ENCODE data around the gene TWIST2. TPM values are rescaled to one million over a fixed set of nuclear protein-coding genes. Genes with fewer than 3 reads are reported as not detected.

Gene TWIST2
- polyA plus RNA-seq, 3 donors = 3.1 to 4.0 (median 3.5) TPM

- no peak for DNase-seq (ENCODE audit: low read depth in 3 of 3, low spot score in 2 of 3)
Measured at GRCh38 chr2:238886453-238887094, 38.7 kb downstream of the TWIST2 start.

- no peak for DNase-seq (ENCODE audit: low read depth in 3 of 3, low spot score in 2 of 3)
Measured at GRCh38 chr2:238887616-238888015, 39.7 kb downstream of the TWIST2 start.

DNA sequence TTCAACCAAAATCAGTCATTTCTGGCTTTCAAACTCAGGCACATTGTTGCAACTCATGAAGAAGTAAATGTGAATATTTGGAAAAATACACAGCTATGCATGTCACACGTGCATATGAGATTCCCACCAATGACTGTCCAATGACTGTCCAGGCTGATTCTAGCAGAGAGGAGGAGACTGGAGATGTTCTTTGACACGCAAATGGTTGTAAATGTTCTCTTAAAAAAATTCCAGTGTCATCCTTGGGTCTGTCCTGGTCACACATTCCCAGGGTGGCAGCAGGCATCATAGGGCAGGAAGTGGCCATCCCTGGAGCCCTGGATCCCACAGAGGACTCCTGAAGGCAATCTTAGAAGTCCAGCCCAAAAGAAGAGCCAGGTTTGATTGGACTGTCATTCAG lies 40.9 kb downstream of the TWIST2 start:
- no peak for DNase-seq (ENCODE audit: low read depth in 3 of 3, low spot score in 2 of 3)

DNA sequence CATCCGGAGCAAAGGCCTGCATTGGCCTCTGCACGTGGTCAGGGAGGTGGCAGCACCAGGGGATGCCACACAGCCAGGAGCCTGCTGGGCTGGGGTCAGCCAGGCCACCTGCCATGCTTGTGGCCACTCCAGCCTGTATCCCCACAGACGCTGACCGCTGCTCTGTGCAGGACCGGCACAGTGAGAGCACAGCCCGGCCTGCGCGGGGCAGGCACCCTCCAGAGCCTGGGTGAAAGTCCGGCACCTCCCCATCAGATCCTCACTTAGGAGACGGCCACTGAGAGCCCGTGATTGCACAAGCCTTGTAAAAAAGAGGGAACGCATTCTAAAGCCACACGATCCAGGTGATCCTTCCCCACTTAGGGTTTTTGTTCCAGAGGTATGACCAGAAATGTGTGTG lies 42.2 kb downstream of the TWIST2 start:
- no peak for DNase-seq (ENCODE audit: low read depth in 3 of 3, low spot score in 2 of 3)

GRCh38 chr2:238890618-238891456 lies 43.0 kb downstream of the TWIST2 start:
- no peak for DNase-seq (ENCODE audit: low read depth in 3 of 3, low spot score in 2 of 3)

DNA sequence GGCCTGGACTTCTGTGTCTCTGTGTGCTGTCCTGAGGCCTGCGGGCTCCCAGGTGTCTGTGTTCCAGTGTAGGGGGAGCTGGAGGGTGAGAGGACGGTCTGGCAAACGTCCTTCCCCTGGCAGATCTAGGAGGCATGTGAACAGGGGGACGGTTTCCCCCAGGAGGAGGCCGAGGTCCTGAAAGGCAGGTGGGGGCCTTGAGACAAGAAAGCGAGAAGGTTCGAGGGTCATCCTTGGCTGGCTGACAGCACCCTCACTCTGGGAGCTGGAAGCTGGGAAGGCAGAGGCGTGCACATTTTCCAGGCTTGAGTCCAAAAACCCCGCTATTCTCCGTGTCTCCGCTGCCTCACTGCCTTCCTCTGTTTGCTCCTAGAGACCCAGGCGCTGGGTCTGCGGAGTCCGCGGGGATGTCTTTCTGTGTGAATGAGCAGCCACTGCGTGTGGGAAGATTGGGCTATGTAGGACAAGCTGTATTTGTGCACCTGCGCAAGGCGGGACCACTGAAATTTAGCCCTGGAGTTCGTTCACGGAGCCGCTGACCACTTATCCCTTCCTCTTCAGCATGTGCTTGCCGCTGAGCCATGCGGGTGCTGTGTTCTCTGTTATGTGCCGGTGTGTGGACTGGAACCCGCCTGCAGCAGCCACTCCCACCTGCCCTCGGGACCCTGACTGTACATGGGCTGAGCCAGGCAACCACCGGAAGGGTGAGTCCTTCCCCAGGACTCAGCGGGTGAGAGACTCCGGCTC lies 43.7 kb downstream of the TWIST2 start:
- no peak for DNase-seq (ENCODE audit: low read depth in 3 of 3, low spot score in 2 of 3)

GRCh38 chr2:238892204-238892500 lies 44.3 kb downstream of the TWIST2 start:
- no peak for DNase-seq (ENCODE audit: low read depth in 3 of 3, low spot score in 2 of 3)

- no peak for DNase-seq (ENCODE audit: low read depth in 3 of 3, low spot score in 2 of 3)
Measured at GRCh38 chr2:238892796-238893195, 44.9 kb downstream of the TWIST2 start.

GRCh38 chr2:238893349-238894000 lies 45.6 kb downstream of the TWIST2 start:
- no peak for DNase-seq (ENCODE audit: low read depth in 3 of 3, low spot score in 2 of 3)

- DNase-seq (ENCODE audit: low read depth in 3 of 3, low spot score in 2 of 3) = no peak
Measured at GRCh38 chr2:238894226-238894949, 46.5 kb downstream of the TWIST2 start.

GRCh38 chr2:238894950-238895298 lies 47.0 kb downstream of the TWIST2 start:
- DNase-seq (ENCODE audit: low read depth in 3 of 3, low spot score in 2 of 3) = no peak

DNA sequence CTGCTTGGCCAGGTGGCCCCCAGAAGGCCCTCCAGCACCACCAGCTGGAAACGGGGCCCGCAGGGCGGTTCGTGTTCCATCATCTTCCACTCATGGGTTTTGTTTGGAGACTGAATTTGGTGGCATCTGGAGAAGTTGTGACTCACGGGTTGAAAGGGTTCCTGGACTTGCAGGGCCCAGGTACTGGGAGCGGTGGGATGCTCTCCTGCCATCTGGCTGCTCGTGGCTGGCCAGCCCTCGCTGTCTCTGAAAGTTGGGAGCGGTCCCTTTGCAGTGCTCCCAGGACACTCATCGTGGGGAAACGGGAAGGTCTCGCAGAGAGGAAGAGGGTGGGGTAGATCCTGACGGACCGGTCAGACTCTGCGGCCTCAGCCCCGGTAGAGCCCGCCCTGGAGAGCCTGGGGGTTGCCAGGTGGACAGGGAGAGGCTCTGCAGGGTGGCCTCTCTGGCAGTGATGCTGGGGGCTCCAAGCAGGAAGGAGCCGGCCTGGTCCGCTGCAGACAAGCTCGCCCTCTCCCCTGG lies 47.5 kb downstream of the TWIST2 start:
- DNase-seq (ENCODE audit: low read depth in 3 of 3, low spot score in 2 of 3) = no peak

- DNase-seq (ENCODE audit: low read depth in 3 of 3, low spot score in 2 of 3) = no peak
Measured at GRCh38 chr2:238895891-238896600, 48.2 kb downstream of the TWIST2 start.

DNA sequence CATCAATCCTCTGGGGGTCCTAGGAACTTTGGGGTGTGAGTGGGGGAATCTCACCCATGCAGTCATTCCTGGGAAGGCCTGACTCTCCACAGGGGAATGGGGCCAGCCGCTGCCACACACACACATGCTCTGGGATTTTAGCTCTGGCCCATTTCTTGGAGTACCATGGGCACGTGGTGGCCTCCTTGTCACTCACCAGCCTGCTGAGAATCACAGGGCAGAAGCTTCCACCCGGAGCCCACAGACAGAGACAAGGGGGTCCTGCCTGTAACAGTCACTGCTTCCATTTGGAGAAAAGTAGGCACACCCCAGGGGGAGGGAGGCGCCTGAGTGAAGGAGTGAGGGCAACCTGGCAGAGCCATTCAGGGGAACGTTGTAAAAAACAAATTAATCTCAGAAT lies 48.8 kb downstream of the TWIST2 start:
- no peak for DNase-seq (ENCODE audit: low read depth in 3 of 3, low spot score in 2 of 3)

DNA sequence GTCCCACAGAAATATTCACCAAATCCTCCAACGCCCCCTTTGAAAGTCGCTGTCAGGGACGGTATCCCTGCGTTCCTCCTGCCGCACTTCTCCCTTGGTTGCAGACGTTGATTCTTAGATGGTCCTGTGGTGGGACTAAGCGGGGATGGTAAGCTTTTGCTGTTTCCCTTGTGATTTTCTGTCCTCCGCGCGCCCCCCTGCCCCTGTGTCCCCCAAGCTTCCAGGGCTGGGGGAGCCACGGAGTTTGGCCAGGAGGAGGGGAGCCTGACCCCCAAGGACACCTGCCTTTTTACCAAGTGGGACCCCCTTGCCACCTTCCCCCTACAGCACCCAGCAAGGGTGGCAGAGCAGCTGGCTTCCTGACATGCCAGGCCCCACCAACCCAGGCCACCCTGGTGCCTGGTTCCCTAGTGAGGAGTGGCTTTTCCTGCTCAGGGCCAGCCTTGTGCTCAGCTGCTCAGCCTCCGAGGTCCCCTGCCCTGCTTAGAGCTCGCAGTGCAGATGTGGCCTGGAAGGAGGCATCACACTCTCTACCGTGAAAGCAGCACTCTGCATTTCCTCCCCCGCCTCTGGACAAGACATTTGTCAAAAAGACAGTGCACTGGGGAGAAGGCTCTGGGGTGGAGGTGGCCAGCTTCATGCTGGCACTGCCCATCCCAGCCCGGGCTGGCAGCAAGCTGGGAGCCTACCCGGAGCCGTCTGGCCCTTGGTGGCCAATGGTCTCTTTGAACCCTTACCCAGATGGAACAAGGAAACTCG lies 49.4 kb downstream of the TWIST2 start:
- no peak for DNase-seq (ENCODE audit: low read depth in 3 of 3, low spot score in 2 of 3)

- no peak for DNase-seq (ENCODE audit: low read depth in 3 of 3, low spot score in 2 of 3)
Measured at GRCh38 chr2:238897911-238898311, 50.0 kb downstream of the TWIST2 start.

DNA sequence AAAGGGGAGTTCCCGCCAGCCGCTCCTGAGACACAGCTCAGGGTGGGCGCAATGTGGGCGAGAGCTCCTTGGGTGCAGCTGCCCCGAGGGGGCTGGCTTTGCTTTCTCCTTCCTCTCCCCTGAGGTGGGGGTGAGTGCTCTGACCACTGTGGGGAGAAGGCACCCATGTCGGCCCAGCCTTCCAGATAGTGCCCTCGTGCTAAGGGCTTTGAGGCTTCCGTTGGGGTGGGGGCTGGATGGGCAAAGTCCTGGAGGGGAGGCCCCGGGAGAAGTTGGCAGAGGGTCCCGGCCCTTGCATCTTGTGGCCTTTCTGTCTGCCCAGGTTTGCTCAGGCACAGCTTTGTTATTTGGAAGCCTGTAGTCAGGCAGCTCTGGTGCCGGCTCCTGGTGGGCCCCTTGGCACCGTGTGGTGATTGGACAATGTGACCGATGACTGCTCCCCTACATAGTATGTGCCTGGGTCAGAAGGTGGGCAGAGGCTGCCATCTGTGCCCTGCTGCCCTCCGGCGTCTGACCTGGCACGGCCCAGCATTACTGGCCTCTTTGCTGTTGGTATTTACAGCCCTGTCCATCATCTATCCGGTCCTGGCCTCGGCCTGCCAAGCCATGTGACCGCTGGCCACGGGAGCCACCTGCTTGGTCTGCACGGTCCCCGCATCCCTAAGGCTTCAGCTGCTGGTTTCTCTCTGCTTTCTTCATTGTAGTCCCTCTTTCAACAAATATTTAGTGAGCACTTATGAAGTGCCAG lies 50.8 kb downstream of the TWIST2 start:
- no peak for DNase-seq (ENCODE audit: low read depth in 3 of 3, low spot score in 2 of 3)

- no peak for DNase-seq (ENCODE audit: low read depth in 3 of 3, low spot score in 2 of 3)
Measured at GRCh38 chr2:238899386-238899785, 51.5 kb downstream of the TWIST2 start.

Data from right renal cortex interstitium (tissue), 3 donors.